Activated CD8-positive, alpha-beta memory T cell treated with anti-CD3 and anti-CD28 coated beads, Interleukin-2, amount 50 U/mL, for 1 hour (primary cell): Measurements from ENCODE around the gene PRPH.
"Not testable (repeated sequence)": the region's sequence is repeated elsewhere in the genome, so short reads cannot be mapped to it uniquely, and the experiment has no call there.

Experiments used
- DNase-seq: peaks from one replicate; pipeline ENCODE4 v3.0.0-alpha.2; 2020; ENCODE audit errors: extremely low read depth

PRPH gene

GRCh38 chr12:49298160-49298559 is 3.2 kb downstream of the PRPH start:
- DNase-seq = no peak

DNA sequence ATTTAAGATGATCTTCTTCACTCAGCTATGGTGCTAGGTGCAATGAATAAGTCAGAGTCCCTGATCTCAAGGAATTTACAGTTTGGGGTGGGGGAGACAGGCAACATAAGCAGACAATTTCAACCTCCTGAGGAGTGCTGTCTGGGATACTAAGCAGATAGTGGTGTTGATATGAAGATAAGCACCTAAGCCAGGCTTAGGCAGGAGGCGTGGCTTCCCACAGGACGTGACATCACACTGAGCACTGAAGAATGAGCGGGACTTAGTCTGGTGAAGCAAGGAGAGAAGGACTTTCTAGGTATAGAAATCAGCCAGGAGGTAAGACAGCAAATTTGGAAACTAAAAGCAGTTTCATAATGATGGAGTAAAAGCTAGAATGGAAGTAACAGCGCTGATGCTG is 6.8 kb downstream of the PRPH start:
- DNase-seq = no peak

DNA sequence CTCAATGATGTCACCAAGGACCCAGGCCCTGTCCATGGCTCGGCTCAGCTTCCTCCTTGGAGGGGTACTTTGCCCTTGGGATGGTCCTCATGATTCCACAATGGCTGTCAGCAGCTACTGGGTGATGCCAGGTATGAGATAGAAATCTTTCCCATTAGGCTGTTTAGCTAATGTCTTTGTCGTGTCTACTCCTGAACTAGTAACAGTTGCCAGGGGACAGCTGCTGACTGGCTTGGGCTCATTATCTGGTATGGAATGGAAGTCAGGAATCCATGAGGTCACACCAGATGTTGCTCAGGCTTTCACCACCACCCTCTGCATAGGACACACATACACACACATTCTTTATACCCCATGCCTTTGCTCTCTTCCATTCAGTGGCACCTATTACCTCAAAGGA is 9.2 kb downstream of the PRPH start:
- DNase-seq = no peak

- DNase-seq = no peak
Measured at GRCh38 chr12:49305762-49306510, 11.0 kb downstream of the PRPH start.

DNA sequence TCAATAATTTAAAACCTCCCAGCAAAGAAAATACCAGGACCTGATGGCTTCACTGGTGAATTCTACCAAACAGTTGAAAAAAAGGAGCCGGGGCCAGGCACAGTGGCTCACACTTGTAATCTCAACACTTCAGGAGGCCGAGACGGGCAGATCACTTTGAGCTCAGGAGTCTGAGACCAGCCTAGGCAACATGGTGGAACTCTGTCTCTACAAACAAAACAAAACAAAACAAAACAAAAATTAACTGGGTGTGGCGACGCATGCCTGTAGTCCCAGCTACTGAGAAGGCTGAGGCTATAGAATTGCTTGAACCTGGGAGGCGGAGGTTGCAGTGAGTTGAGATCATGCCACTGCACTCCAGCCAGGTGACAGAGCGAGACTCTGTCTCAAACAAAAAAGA is 14.4 kb downstream of the PRPH start:
- DNase-seq = no peak

DNA sequence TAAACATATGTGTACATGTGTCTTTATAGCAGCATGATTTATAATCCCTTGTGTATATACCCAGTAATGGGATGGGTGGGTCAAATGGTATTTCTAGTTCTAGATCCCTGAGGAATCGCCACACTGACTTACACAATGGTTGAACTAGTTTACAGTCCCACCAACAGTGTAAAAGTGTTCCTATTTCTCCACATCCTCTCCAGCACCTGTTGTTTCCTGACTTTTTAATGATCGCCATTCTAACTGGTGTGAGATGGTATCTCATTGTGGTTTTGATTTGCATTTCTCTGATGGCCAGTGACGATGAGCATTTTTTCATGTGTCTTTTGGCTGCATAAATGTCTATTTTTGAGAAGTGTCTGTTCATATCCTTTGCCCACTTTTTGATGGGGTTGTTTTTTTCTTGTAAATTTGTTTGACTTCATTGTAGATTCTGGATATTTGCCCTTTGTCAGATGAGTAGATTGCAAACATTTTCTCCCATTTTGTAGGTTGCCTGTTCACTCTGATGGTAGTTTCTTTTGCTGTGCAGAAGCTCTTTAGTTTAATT is 15.6 kb downstream of the PRPH start:
- not testable (repeated sequence) for DNase-seq

- DNase-seq = no peak
Measured at GRCh38 chr12:49314811-49315210, 19.9 kb downstream of the PRPH start.

GRCh38 chr12:49317118-49317517 is 22.2 kb downstream of the PRPH start:
- DNase-seq = not testable (repeated sequence)

- DNase-seq = not testable (repeated sequence)
Measured at GRCh38 chr12:49320411-49321103, 25.6 kb downstream of the PRPH start.

DNA sequence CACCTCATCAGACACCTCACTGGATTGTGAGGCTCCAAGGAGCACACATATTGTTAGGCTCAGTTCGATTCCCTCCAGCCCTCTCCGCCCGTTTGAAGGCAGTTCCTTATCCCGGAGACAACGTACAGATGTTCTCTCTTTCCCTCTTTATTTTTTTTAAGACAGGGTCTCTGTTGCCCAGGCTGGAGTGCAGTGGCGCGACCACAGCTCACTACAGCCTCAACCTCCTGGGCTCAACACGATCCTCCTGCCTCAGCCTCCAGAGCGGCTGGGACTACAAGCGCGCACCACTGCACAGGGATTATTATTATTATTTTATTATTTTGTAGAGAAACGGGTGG is 27.4 kb downstream of the PRPH start:
- no peak for DNase-seq

DNA sequence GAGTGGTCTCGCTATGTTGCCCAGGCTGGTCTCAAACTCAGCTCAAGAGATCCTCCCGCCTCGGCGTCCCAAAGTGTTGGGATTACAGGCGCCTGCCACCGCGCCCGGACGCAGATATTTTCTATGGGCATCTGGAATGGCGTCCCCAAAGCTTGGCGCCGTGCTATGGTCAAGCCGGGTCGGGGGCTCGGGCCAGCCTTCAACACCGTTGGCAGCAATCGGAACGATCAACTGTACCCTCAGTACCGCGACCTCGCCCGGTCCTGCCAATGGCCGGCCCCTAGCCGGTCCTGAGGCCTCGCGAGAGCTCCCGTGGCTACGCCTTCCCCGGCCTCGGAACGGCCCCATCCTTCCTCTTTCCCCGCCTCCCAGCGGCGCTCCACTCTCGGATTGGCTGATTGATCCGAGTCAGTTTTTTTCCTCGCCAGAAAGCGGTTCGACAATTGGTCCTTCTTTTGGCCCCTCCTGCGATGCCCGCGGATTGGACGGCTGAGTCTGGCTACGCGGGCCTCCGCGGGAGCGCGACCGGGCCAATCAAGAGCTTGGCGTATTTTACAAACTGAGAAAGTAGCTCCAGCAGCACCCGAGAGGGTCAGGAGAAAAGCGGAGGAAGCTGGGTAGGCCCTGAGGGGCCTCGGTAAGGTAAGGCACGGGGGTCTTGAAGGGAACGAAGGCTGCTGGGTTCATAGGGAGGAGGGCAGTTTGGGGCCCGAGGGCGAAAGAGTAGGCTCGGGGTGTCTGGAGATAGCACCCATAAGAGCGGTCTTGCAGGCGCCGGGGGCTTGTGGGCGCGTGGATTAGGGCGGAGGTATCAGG is 28.0 kb downstream of the PRPH start, which contains the start of gene TROAP:
Gene TROAP (plus strand): TSS at position 548 of the 816 bp plus-strand sequence. CDS start 354 bp downstream, outside the sequence.
- peak; percentile 91 for DNase-seq

DNA sequence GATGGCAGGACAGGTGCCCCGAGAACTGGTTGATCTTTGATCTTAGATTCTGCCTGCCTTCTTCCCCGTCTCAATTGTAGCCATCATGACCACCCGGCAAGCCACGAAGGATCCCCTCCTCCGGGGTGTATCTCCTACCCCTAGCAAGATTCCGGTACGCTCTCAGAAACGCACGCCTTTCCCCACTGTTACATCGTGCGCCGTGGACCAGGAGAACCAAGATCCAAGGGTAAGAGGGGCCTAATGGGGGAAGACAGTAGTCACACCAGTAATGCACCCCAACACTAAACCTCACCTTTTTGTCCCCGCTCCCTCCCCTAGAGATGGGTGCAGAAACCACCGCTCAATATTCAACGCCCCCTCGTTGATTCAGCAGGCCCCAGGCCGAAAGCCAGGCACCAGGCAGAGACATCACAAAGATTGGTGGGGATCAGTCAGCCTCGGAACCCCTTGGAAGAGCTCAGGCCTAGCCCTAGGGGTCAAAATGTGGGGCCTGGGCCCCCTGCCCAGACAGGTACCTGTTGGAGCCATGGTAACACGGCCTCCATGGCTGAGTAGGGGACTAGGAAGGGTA is 28.7 kb downstream of the PRPH start:
- DNase-seq = no peak

DNA sequence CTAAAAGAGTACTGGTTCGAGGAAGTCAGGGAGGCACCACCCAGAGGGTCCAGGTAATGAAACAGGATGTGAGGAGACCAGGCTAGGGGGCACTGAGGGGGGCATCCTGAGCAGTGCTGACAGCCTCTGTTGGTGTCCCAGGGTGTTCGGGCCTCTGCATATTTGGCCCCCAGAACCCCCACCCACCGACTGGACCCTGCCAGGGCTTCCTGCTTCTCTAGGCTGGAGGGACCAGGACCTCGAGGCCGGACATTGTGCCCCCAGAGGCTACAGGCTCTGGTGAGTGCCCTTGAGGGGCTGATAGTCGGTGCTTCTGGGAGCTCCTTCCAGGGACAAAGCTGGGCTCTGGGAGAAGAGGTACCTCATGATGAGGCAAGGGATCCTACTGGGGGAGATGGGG is 30.7 kb downstream of the PRPH start:
- DNase-seq = no peak

- no peak for DNase-seq
Measured at GRCh38 chr12:49327368-49327767, 32.4 kb downstream of the PRPH start.

DNA sequence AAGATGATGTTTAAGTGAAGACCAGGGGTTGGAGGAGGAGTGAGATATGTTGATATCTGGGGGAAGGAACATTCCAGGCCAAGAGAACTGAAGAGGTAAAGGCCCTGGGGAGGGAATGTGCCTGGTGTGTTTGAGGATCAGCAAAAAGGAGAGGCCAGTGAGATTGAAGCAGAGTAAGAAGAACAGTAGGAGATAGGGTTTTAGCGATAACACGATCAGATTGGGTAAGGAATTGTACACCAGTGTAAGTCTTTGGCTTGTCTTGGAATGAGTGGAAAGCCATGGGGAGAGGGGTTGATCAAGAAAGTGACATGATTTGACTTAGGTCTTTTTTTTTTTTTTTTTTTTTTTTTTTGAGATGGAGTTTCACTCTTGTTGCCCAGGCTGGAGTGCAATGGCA is 32.9 kb downstream of the PRPH start:
- DNase-seq = no peak

- DNase-seq = no peak
Measured at GRCh38 chr12:49328816-49329215, 33.9 kb downstream of the PRPH start.

DNA sequence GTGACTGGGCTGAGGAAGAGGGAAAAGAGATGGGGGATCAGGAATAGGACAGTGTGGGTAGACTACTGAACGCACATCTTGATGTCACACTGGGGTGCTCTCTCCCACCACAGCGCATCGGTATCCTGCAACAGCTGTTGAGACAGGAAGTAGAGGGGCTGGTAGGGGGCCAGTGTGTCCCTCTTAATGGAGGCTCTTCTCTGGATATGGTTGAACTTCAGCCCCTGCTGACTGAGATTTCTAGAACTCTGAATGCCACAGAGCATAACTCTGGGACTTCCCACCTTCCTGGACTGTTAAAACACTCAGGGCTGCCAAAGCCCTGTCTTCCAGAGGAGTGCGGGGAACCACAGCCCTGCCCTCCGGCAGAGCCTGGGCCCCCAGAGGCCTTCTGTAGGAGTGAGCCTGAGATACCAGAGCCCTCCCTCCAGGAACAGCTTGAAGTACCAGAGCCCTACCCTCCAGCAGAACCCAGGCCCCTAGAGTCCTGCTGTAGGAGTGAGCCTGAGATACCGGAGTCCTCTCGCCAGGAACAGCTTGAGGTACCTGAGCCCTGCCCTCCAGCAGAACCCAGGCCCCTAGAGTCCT is 35.2 kb downstream of the PRPH start:
- DNase-seq = no peak

- no peak for DNase-seq
Measured at GRCh38 chr12:49330631-49331379, 35.9 kb downstream of the PRPH start.

- no peak for DNase-seq
Measured at GRCh38 chr12:49331380-49332222, 36.7 kb downstream of the PRPH start.

GRCh38 chr12:49332441-49332861 is 37.5 kb downstream of the PRPH start:
- DNase-seq = no peak
